ENCODE measurements around the gene FOSB. TPM values are rescaled to one million over a fixed set of nuclear protein-coding genes. Genes with fewer than 3 reads are reported as not detected.
A peak's percentile ranks its signal among the peaks of the same experiment; 100 is the strongest.

The FOSB gene
- total RNA-seq, 1 donor from 2014 or later: 3.6 TPM

- H3K4me3 ChIP-seq: peak overlapping the region; percentile 72
- DNase-seq (peak; percentile 91), ATAC-seq (peak; percentile 75)
- intact Hi-C loops (cut with DNase I): loop anchor here (2.0 kb wide), 1 partner anchor 39 kb away; no protein-coding TSS in a partner anchor
- peak overlapping the region; percentile 87 for H3K27ac ChIP-seq
- H3K9me3 ChIP-seq: no peaks in the 10 kb centered on the region
- H3K27me3 ChIP-seq: no peaks in the 10 kb centered on the region
- H3K4me1 ChIP-seq: peaks cover 12% of the 10 kb centered on the region
- H3K36me3 ChIP-seq: no peaks in the 10 kb centered on the region
- TF ChIP-seq, protein P1, sequence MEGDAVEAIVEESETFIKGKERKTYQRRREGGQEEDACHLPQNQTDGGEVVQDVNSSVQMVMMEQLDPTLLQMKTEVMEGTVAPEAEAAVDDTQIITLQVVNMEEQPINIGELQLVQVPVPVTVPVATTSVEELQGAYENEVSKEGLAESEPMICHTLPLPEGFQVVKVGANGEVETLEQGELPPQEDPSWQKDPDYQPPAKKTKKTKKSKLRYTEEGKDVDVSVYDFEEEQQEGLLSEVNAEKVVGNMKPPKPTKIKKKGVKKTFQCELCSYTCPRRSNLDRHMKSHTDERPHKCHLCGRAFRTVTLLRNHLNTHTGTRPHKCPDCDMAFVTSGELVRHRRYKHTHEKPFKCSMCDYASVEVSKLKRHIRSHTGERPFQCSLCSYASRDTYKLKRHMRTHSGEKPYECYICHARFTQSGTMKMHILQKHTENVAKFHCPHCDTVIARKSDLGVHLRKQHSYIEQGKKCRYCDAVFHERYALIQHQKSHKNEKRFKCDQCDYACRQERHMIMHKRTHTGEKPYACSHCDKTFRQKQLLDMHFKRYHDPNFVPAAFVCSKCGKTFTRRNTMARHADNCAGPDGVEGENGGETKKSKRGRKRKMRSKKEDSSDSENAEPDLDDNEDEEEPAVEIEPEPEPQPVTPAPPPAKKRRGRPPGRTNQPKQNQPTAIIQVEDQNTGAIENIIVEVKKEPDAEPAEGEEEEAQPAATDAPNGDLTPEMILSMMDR (IDR thresholded peaks at IDR 0.05): peak; percentile 100
These were observed 28.1 kb upstream of the FOSB start for GRCh38 chr19:45439569-45440258.

DNA sequence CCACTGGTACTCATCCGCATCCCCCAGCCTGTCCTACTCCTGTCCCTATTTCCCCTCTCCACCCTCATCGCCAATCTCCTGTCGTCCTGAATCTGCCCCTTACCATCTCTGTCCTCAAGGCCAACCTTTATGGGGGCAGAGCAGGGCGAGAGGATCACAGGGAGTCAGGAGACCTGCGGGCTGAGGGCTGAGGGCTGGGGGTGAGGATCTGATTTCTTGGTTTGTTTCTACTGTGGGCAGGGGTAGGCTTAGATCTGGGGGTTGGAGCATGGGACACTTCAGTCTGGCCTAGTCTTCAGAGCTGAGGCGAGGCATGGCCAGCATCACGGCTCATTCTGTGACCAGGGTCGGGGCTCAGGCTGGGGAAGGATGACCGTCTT lies 27.5 kb upstream of the FOSB start:
- Histone ChIP-seq H3K4me3 (peak overlapping the region; percentile 72), H3K27me3 (no peaks in the 10 kb centered on the region), H3K4me1 (peaks cover 17% of the 10 kb centered on the region), H3K36me3 (no peaks in the 10 kb centered on the region), H3K9me3 (no peaks in the 10 kb centered on the region), H3K27ac (peak overlapping the region; percentile 87)
- DNase-seq (no peak), ATAC-seq (no peak)
- TF ChIP-seq, protein P1 (IDR thresholded peaks at IDR 0.05): no peak
- intact Hi-C loops (cut with DNase I): loop anchor here (2.0 kb wide), 1 partner anchor 39 kb away; no protein-coding TSS in a partner anchor

- DNase-seq: no peak
- H3K4me3 ChIP-seq: no peak overlapping the region
- no peaks in the 10 kb centered on the region for H3K27me3 ChIP-seq
- H3K9me3 ChIP-seq: no peaks in the 10 kb centered on the region
- H3K27ac ChIP-seq: no peak overlapping the region
- TF ChIP-seq, protein P1 (IDR thresholded peaks at IDR 0.05): no peak
- peaks cover 17% of the 10 kb centered on the region for H3K4me1 ChIP-seq
- intact Hi-C loops (cut with DNase I): loop anchor here (2.0 kb wide), 1 partner anchor 38 kb away; no protein-coding TSS in a partner anchor
- no peak for ATAC-seq
- H3K36me3 ChIP-seq: no peaks in the 10 kb centered on the region
These were observed 26.7 kb upstream of the FOSB start for GRCh38 chr19:45440873-45441654.

DNA sequence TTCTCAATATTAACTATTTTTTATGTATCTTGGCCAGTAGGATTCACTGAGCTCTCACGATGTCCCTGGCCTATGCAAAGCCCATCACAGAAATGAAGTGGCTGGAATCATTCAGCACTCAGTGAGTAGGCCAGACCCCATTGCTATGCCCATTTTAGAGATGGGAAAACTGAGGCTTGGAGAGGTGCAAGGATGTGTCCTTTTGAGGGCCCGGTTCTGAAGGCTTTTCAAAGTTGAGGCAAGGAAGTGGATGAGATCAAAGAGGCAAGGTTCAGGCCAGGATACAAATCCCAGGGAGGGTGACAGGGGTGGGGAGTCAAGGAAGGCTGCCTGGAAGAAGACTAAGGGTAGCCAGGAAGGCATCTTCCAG lies 25.4 kb upstream of the FOSB start:
- Histone ChIP-seq H3K9me3 (no peaks in the 10 kb centered on the region), H3K4me3 (no peak overlapping the region), H3K4me1 (peaks cover 17% of the 10 kb centered on the region), H3K27me3 (no peaks in the 10 kb centered on the region), H3K27ac (peak overlapping the region; percentile 95), H3K36me3 (no peaks in the 10 kb centered on the region)
- ATAC-seq (no peak), DNase-seq (no peak)
- TF ChIP-seq, protein P1 (IDR thresholded peaks at IDR 0.05): no peak
- intact Hi-C loops (cut with DNase I): no loop called here

- H3K9me3 ChIP-seq: no peaks in the 10 kb centered on the region
- H3K4me3 ChIP-seq: peak overlapping the region; percentile 52
- H3K4me1 ChIP-seq: peaks cover 17% of the 10 kb centered on the region
- no peaks in the 10 kb centered on the region for H3K27me3 ChIP-seq
- DNase-seq (peak; percentile 76), ATAC-seq (peak; percentile 7)
- H3K36me3 ChIP-seq: no peaks in the 10 kb centered on the region
- H3K27ac ChIP-seq: peak overlapping the region; percentile 95
- intact Hi-C loops (cut with DNase I): no loop called here
- TF ChIP-seq, protein P1 (IDR thresholded peaks at IDR 0.05): no peak
These were observed 24.9 kb upstream of the FOSB start for GRCh38 chr19:45442778-45443461.
